G401.6 (cell line): ENCODE results near the gene CD1D.
"Not testable (repeated sequence)": the region's sequence is repeated elsewhere in the genome, so short reads cannot be mapped to it uniquely, and the experiment has no call there.

Source experiments
- FAIRE-seq: peaks from 2 replicates; lab custom pipeline; 2012; peaks lifted over from hg19 to GRCh38; lab: Jason Lieb, UNC

The CD1D gene

GRCh38 chr1:158180741-158181576 is at the start of gene CD1D:
CD1D (plus strand) TSS chr1:158180895; CDS start chr1:158181102, 207 bp downstream.
- FAIRE-seq: no peak

GRCh38 chr1:158131217-158131616 is 49.5 kb upstream of the CD1D start:
- FAIRE-seq: no peak

- no peak for FAIRE-seq
Measured at GRCh38 chr1:158140764-158141192, 39.9 kb upstream of the CD1D start.

GRCh38 chr1:158145173-158145719 is 35.4 kb upstream of the CD1D start:
- FAIRE-seq: no peak

GRCh38 chr1:158146165-158146564 is 34.5 kb upstream of the CD1D start:
- FAIRE-seq: no peak

GRCh38 chr1:158146739-158147138 is 34.0 kb upstream of the CD1D start:
- FAIRE-seq: no peak

- no peak for FAIRE-seq
Measured at GRCh38 chr1:158147401-158147800, 33.3 kb upstream of the CD1D start.

- FAIRE-seq: no peak
Measured at GRCh38 chr1:158147869-158148268, 32.8 kb upstream of the CD1D start.

GRCh38 chr1:158148468-158148867 is 32.2 kb upstream of the CD1D start:
- FAIRE-seq: no peak

- no peak for FAIRE-seq
Measured at GRCh38 chr1:158149175-158149574, 31.5 kb upstream of the CD1D start.

- FAIRE-seq: peak; percentile 89
Measured at GRCh38 chr1:158149577-158150269, 31.0 kb upstream of the CD1D start.

- FAIRE-seq: no peak
Measured at GRCh38 chr1:158150523-158150922, 30.2 kb upstream of the CD1D start.

GRCh38 chr1:158153179-158153578 is 27.5 kb upstream of the CD1D start:
- FAIRE-seq: no peak

- FAIRE-seq: no peak
Measured at GRCh38 chr1:158153746-158154444, 26.8 kb upstream of the CD1D start.

- no peak for FAIRE-seq
Measured at GRCh38 chr1:158154501-158154900, 26.2 kb upstream of the CD1D start.

GRCh38 chr1:158155673-158156072 is 25.0 kb upstream of the CD1D start:
- FAIRE-seq: no peak

- FAIRE-seq: no peak
Measured at GRCh38 chr1:158159597-158159996, 21.1 kb upstream of the CD1D start.

GRCh38 chr1:158161446-158161845 is 19.2 kb upstream of the CD1D start:
- FAIRE-seq: no peak

GRCh38 chr1:158163000-158163947 is 17.4 kb upstream of the CD1D start:
- FAIRE-seq: no peak

- FAIRE-seq: no peak
Measured at GRCh38 chr1:158169105-158169504, 11.6 kb upstream of the CD1D start.

- not testable (repeated sequence) for FAIRE-seq
Measured at GRCh38 chr1:158175915-158176314, 4.8 kb upstream of the CD1D start.
